Left hindlimb (tissue), 1 donor: ENCODE data around the gene EXO1.

Experiments
- DNase-seq: peaks from one replicate; pipeline ENCODE4 v3.0.0-alpha.2; 2018

The EXO1 gene

DNA sequence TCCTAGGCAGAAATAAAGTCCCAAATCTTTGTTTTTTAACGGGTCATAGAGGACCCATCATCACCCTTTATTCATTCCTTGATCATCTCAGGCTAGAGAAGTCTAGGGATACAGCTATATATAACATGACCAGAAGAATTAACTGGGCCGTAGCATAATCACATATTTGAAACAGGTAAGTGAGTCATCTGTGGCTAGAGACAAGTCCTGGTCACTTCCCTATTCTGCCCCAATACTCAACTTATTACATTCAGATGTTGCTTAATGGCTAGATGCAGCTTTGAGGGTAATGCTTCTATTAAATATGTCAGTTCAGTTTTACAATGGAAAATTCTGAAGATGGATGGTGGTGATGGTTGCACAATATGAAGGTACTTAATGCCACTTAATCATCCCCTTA is 47.0 kb downstream of the EXO1 start:
- no peak for DNase-seq

DNA sequence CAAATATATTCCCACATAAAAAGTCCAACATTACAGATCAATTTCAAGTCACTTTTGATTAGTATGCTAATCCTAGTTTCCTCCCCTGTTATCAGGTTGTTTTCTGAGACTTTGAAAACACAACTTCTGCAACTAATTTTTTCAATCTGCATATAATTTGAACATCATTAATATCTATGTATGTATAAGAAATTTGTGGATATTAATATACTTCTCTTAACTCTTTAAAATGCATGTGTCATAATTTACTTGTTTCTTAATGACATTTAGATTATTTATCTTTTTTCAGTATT is 48.6 kb downstream of the EXO1 start:
- DNase-seq: no peak

DNA sequence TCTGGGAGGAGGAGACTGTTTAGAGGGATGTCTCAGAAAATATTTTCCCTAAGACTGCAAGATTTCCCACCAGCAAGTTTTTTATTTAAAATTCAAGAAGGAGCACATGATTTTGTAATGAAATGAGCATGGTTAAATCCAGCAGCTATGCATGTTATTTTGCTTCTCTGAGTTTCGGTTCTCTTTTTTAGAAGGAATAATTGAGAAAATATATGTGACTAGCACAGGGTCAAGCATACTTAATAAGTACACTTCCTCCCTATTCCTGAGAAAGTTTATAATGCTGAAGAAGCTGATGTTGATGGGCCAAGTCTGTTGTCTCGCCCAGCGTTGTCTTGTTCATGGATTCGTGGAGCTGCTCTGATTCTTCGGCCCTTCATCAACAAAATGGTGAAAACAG is 51.2 kb downstream of the EXO1 start:
- no peak for DNase-seq

- no peak for DNase-seq
Observed at GRCh38 chr1:241900381-241900780, 52.4 kb downstream of the EXO1 start.

- peak; percentile 56 for DNase-seq
Observed at GRCh38 chr1:241902391-241903065, 54.5 kb downstream of the EXO1 start.

- no peak for DNase-seq
Observed at GRCh38 chr1:241916196-241916595, 68.2 kb downstream of the EXO1 start.

GRCh38 chr1:241917487-241917886 is 69.5 kb downstream of the EXO1 start:
- no peak for DNase-seq

- no peak for DNase-seq
Observed at GRCh38 chr1:241918879-241919278, 70.9 kb downstream of the EXO1 start.

DNA sequence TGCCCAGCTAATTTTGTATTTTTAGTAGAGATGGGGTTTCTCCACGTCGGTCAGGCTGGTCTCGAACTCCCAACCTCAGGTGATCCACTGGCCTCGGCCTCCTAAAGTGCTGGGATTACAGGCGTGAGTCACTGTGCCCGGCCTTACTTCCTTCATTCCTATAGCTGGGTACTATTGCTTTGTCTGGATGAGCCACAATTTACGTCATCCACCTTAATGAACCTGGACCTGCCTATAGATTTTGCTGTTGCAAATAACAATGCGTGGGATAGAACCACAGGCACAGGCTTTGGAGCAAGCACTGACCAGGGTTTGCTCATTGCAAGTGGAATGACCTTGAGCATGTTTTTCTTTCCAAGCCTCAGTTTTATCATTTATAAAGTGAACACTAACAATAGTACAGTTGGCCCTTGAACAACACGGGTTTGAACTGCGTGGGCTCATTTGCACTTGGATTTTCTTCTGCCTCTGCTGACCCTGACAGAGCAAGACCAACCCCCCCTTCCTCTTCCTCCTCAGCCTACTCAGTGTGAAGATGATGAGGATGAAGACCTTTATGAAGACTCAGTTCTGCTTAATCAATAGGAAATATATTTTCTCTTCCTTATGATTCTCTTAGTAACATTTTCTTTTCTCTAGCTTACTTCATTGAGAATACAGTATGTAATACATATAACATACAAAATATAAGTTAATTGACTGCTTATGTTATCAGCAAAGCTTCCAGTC is 76.2 kb downstream of the EXO1 start:
- DNase-seq: no peak

GRCh38 chr1:241926141-241926540 is 78.1 kb downstream of the EXO1 start:
- DNase-seq: no peak

DNA sequence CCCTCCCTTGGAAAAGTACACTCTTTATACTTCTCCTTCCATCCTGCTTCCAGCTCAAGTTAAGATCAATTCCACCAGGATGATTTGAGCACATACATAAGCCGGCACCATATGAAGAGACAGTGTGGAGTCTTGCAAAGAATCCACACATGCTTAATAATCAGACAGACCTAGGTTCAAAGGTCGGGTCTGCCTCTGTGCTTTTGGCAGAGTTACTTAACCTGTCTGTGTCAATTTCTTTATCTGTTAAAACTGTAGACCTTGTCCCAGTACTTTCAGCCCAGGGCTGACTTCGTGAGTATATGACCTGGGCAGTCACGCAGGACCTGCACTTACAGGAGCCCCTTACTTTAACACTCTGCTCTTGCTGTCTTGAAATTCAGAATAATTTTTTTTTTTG is 79.3 kb downstream of the EXO1 start:
- no peak for DNase-seq

- DNase-seq: no peak
Observed at GRCh38 chr1:241932845-241933244, 84.8 kb downstream of the EXO1 start.

GRCh38 chr1:241934201-241934848 is 86.3 kb downstream of the EXO1 start:
- DNase-seq: peak; percentile 86

DNA sequence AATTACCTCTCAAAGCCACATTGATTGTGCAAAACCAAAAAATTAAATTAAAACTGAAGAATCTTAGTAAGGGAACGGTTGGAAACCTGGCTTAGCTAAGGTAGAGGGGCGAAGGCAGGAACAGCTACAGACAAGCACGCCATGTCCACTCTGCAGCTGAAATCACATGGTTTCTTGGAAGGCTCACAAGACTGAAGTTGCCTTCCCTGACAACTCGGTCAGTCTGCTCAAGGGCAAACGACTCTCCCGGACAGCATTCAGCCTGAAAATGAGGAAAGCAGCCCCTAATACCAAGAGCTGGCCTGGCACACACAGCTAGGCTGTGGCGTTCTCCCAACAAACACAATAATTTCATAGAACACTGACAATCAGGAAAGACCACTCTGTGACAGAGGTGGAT is 86.9 kb downstream of the EXO1 start:
- no peak for DNase-seq
